SK-MEL-5 (cell line): ENCODE data around the gene IFT57. TPM values are rescaled to one million over a fixed set of nuclear protein-coding genes. Genes with fewer than 3 reads are reported as not detected.
"Not testable (repeated sequence)": the region's sequence is repeated elsewhere in the genome, so short reads cannot be mapped to it uniquely, and the experiment has no call there.

Source experiments
- DNase-seq: peaks from one replicate; pipeline ENCODE4 v3.0.0-alpha.2; 2016; ENCODE audit warnings: low read depth, low spot score
- in situ Hi-C: cut with HindIII; loops from 2 replicates; pipeline ENCODE4 v1.10.0; 2016; ENCODE audit warnings: low sequenced_read_pairs, high pct_unique_total_duplicates, low pct_unique_long_range_greater_than_20kb
- total RNA-seq: library from RNA; depleted of rRNA; stranded (reverse); fragments of >200 nt; shearing (Covaris generic); gene quantifications from 2 replicates; pipeline ENCODE4 v1.2.3, GENCODE V29; 2014

Gene IFT57
- total RNA-seq, 1 experiment from 2014 or later, result 32.4 TPM

- no peak for DNase-seq
- in situ Hi-C loops, result no loop called here
Measured at GRCh38 chr3:108183181-108183580, 39.0 kb downstream of the IFT57 start.

DNA sequence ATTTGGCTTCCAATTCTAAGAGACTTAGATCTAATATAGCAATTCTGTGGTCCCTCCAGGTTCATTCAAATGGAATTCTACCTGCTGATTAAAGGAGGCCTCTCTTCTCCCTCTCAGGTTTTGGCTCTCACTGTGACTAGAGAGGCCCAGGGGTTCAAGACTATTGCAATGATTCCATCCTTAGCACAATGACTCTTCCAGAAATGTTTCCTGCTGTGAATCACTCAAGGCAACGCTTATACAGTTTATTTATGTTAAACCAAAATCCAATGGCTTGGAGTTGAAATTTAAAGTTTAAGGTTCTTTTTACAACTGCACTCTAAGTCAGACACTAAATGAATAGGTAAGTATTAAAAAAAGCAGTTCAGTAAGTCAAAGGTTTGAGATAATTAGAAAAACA, 39.9 kb downstream of the IFT57 start:
- in situ Hi-C loops, result no loop called here

GRCh38 chr3:108181172-108181571, 41.1 kb downstream of the IFT57 start:
- DNase-seq, result no peak
- in situ Hi-C loops, result no loop called here

More for the DNA sequence above, 39.9 kb downstream of the IFT57 start:
- DNase-seq, result no peak

GRCh38 chr3:108180194-108180593, 42.0 kb downstream of the IFT57 start:
- DNase-seq, result no peak
- in situ Hi-C loops, result no loop called here

- in situ Hi-C loops, result no loop called here
- no peak for DNase-seq
Measured at GRCh38 chr3:108178676-108179075, 43.5 kb downstream of the IFT57 start.

DNA sequence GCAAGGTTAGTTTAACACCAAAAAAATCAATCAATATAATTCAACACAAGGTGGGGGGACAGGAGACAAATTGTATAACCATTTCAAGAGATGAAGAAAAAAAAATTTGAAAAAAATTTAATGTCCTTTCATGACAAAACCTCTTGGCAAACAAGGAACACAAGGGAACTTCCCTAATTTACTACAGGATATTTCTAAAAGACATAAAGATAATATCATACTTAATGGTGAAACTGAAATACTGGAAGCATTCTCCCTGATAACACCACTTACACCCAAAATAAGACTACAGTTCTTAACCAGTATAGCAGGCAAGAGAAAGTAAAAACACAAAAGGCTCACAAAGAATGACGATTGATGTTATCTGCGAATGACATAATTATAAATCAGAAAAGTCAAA, 44.7 kb downstream of the IFT57 start:
- no peak for DNase-seq
- in situ Hi-C loops, result no loop called here

DNA sequence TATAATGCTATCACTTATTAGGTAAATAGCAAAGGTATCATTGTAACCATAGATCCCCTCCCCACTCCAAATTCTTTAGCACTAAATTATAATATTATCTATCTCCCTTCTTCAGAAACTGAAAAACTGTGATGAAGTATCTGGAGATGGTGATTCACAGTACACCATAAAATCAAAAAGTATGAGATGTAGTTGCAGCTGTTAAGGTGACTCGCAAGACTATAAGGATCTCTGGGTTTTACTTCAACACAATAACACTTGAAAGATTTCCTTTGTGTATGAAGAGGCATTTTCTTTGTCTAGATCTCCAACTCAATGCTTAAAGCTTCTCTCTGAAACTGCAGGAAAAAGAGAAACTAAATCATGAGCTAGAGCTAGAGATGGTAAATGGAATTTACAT, 46.9 kb downstream of the IFT57 start:
- in situ Hi-C loops, result no loop called here
- no peak for DNase-seq

DNA sequence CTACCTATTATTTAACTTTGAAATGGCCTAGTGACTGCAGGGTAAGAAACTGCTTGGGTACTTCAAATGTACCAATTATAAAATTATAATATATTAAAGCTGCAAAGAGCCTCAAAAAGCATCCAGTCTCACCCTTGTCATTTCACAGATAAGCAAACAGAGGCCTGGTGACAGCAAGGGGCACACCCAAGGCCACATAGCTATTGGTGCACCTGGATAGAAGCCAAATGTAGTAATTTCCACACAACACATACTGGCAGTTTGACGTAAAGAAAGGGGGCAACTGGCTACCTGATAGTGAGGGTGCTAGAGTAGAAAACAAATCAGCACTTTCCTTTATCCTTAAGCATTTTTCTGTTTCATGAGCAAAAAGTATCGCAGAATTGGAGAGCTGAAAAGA, 51.1 kb downstream of the IFT57 start:
- in situ Hi-C loops, result no loop called here
- no peak for DNase-seq

GRCh38 chr3:108164391-108164790, 57.8 kb downstream of the IFT57 start:
- no peak for DNase-seq

GRCh38 chr3:108159865-108160264, 62.4 kb downstream of the IFT57 start:
- in situ Hi-C loops, result no loop called here
- no peak for DNase-seq

More at GRCh38 chr3:108164391-108164790, 57.8 kb downstream of the IFT57 start:
- in situ Hi-C loops, result no loop called here

GRCh38 chr3:108159105-108159504, 63.1 kb downstream of the IFT57 start:
- no peak for DNase-seq
- in situ Hi-C loops, result no loop called here

DNA sequence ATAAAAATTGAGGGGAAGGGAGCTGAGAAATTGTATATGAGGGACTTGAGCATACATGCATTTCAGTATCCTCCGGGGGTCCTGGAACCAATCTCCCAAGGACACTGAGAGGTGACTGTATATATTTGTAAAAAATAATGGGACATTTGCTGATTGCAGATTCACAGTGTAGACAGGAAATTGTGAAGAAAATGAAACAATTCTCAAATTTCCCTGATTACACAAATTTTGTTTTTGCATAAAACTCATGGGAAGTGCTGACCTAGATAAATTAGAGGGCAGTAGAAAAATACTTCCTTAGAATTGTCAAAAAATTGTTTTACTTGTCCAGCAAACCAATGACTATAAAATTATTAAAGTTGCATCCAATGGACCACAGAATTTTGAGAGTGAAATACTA, 64.0 kb downstream of the IFT57 start:
- DNase-seq, result no peak
- in situ Hi-C loops, result no loop called here

DNA sequence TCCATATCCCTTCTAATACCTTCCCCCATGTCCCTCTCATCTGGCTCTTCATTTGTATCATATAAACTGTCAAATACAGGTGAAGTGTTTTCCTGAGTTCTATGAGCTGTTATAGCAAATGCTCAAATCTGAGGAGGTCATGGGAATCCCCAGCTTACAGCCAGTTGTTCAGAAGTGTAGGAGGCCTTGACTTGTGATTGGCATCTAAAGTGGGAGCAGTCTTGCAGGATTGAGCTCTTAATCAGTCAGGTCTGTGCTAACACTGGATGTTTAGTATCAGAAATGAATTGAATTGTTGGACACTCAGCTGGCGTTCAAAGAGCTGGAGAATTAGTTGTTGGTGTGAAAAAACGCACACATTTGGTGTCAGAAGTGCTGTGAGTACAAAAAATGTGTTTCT, 65.0 kb downstream of the IFT57 start:
- no peak for DNase-seq
- in situ Hi-C loops, result no loop called here

GRCh38 chr3:108156312-108156853, 65.8 kb downstream of the IFT57 start:
- in situ Hi-C loops, result no loop called here
- no peak for DNase-seq

- DNase-seq, in situ Hi-C loops: not testable (repeated sequence)
Measured at GRCh38 chr3:108155642-108156041, 66.6 kb downstream of the IFT57 start.

DNA sequence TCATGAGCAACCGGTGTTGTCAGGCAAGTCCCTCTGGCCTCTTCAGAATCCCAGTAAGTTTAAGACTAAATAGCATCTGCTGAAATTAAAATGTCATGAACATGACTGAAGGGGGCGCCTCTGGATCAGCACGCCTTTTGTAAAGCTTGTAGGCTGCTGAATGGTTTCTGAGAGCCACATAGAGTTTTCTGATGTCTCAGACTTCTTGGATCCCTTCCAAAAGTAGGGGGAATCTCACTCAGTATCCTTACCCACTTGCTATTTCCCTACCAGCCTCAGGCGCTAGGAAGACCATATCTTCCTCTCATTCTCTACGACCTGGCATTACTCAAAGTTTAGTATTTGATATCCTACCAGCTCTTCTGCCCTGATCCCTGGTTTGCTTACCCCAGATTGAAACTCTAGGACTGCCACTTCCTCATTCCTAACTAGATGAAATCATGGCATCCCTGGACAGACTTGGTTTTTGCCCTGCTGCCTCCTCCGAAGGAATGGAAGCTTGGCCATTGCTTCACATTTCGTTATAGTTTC, 68.7 kb downstream of the IFT57 start:
- peak; percentile 85 for DNase-seq
- in situ Hi-C loops, result no loop called here

GRCh38 chr3:108152274-108152673, 70.0 kb downstream of the IFT57 start:
- in situ Hi-C loops, result no loop called here
- no peak for DNase-seq

DNA sequence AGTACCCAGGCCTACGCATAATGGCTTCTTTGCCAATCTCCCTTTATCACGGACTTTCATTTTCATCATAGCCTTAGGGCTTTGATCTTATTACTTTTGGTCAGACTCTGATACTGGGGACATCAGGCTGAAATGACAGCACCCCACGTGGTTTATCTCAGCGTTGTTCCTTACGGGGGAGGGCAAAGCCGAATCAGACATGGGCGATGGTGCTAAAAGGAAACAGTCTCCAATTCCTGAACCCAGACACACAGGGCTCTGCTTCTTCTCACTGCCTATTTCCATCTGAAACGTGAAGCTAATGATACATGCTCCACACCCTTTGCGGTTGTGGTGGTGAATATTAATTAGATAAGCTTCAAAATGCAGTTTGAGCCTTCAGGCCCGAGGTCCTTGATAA, 72.0 kb downstream of the IFT57 start:
- in situ Hi-C loops, result no loop called here

GRCh38 chr3:108146139-108146538, 76.1 kb downstream of the IFT57 start:
- in situ Hi-C loops, result no loop called here
- DNase-seq, result no peak

More for the DNA sequence above, 72.0 kb downstream of the IFT57 start:
- DNase-seq, result no peak

DNA sequence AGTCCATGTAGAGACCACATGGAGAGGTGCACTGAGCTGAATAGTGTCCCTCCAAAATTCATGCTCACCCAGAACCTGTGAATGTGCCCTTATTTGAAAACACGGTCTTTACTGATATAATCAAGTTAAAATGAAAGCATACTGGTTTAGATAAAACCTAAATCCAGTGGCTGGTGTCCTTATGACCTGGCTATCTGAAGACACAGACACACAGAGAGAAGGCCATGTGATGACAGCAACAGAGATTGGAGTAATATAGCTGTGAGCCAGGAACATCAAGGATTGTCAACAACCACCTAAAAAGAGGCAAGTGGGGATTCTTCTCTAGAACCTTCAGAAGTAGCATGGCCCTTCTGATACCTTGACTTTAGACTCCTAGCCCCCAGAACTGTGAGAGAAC, 76.6 kb downstream of the IFT57 start:
- in situ Hi-C loops, result no loop called here
- no peak for DNase-seq
